GM18505 (cell line): ENCODE measurements around the gene C4orf46.
"Not testable (repeated sequence)": the region's sequence is repeated elsewhere in the genome, so short reads cannot be mapped to it uniquely, and the experiment has no call there.

Source experiments
- ATAC-seq: cut with Tn5 transposase; IDR thresholded peaks from one replicate; pipeline ENCODE4 v1.9.1; 2021; ENCODE audit not compliant: unreplicated experiment
- POLR2A ChIP-seq: IDR thresholded peaks from 4 replicates; pipeline ENCODE4 v1.6.1; 2011; ENCODE audit warnings: borderline replicate concordance; ENCODE audit not compliant: insufficient read depth, insufficient read length; ENCODE audit errors: extremely low read depth

C4orf46 gene

GRCh38 chr4:158669310-158669709, 2.4 kb downstream of the C4orf46 start:
- ATAC-seq: no peak
- TF ChIP-seq POLR2A: no peak

GRCh38 chr4:158667651-158668198, 4.0 kb downstream of the C4orf46 start:
- no peak for TF ChIP-seq POLR2A
- no peak for ATAC-seq

DNA sequence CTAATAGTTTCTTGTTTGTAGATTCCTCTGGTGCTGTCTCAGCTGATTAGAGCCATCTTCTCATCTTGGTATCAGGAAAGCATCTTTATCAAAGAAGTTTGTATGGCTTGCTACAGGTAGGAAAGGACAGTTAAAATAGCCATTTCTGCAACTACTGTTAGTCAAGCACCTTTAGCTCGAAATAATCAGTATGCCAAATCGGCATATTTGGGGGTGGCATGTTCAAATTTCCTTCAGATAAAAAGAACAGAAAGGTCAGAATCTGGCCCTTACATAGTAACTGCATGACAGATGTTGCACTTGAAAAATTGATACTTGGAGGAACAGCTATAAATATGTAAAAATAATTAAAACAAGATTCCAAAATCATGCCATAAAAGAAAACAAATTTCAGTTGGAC, 4.8 kb downstream of the C4orf46 start:
- no peak for ATAC-seq

GRCh38 chr4:158664806-158665205, 6.9 kb downstream of the C4orf46 start:
- TF ChIP-seq POLR2A: no peak
- no peak for ATAC-seq

More for the DNA sequence above, 4.8 kb downstream of the C4orf46 start:
- no peak for TF ChIP-seq POLR2A

GRCh38 chr4:158663707-158664625, 7.7 kb downstream of the C4orf46 start:
- ATAC-seq: not testable (repeated sequence)

DNA sequence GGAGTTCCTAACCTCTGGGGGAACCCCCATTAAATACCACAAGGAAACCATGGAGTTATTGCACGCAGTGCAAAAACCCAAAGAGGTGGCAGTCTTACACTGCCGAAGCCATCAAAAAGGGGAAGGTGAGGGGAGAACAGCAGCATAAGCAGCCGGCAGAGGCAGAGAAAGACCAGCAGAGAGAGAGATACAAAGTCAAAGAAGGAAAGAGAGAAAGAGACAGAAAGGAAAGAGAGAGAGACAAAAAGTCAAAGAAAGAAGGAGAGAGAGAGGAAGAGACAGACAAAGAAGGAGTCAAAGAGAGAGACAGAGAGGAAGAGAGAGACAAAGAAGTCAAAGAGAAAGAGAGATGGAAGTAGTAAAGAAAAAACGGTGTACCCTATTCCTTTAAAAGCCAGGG, 8.4 kb downstream of the C4orf46 start:
- ATAC-seq: not testable (repeated sequence)

GRCh38 chr4:158657291-158657690, 14.4 kb downstream of the C4orf46 start:
- ATAC-seq: no peak
- no peak for TF ChIP-seq POLR2A

DNA sequence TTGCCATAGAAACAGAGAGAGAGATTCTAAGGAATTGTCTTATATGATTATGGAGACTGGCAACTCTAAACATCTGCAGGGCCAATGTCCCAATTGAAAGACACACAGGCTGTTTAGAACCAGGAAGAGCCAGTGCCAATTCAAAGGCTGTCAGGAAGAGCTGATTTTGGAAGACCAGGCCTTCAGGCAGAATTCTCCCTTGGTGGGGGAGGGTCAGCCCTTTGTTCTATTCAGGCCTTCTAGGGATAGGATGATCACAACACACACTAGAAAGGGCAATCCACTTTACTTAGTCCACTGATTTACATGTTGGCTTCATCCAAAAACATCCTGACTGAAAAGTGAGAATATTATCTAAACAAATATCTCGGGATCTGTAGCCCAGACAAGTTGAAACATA, 15.2 kb downstream of the C4orf46 start:
- ATAC-seq: no peak
- no peak for TF ChIP-seq POLR2A

DNA sequence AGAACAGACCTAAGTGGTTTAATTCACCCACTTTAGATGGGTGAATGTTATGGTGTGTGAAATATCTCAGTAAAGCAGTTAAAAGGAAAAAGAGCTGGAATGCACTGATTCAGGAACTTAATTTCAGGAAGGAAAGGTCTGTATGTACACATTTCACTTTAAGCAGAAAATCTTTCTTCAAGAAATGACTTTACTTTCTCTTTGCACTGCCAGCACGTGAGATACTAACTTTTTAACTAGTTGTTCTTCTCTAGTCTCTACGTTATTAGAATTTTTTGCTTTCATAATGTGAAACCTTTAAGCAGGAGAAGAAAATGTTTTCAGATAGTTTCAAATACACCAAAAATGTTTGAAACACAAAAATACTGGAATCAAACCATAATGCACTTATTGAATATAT, 18.8 kb downstream of the C4orf46 start:
- no peak for ATAC-seq

DNA sequence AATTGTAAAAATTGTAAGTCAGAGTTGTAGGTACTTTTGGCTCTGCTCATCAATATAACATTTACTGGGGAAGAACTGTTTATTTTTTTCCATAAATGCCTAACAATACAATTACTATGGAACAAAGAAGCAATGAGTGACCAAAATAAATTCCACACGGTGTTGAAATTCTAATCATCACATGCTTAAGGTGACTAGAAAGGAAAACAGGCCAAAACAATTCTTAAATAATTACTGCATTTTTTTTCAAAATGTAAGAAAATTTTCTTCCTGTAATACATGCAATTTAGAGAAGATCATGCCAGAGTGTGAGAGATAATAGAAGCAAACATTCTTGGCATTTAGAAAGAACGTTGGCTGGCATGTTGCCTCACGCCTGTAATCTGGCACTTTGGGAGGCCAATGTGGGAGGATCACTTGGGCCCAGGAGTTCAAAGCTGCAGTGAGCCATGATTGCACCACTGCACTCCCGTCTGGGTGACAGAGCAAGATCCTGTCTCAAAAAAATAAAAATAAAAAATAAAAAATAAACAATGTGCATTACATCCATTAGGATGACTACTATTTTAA, 22.5 kb downstream of the C4orf46 start:
- ATAC-seq: no peak
- TF ChIP-seq POLR2A: no peak

More for the DNA sequence above, 18.8 kb downstream of the C4orf46 start:
- TF ChIP-seq POLR2A: no peak

DNA sequence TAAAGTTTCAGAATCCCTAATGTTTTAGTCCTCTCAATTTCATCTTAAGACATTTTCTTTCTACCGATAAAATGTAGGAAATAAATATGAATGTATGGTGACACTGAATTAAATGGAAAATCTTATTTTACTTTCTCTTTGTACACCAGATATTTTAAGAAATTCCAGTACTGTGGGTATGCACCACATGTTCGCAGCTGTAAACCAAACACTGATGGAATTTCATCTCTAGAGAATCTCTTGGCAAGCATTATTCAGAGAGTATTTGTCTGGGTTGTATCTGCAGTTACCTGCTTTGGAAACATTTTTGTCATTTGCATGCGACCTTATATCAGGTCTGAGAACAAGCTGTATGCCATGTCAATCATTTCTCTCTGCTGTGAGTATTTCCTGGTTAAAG, 26.9 kb downstream of the C4orf46 start:
- no peak for ATAC-seq
- no peak for TF ChIP-seq POLR2A

DNA sequence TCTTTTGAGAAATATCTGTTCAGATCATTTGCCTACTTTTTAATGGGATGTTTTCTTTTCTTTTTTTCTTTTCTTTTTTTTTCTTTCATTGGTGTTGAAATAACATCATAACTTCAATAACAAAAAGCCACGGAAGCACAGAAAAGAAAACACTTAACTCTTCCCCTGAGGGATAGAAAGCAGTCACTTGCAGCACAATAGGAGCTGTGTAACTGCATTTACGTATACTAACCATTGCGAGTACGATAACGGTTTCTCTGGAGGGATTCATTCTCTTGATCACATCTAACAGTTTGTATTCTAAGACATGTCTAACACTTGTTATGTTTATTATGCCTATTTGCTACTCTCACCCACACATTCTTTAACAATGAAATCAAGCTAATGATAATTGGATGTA, 27.3 kb downstream of the C4orf46 start:
- ATAC-seq: no peak
- no peak for TF ChIP-seq POLR2A

DNA sequence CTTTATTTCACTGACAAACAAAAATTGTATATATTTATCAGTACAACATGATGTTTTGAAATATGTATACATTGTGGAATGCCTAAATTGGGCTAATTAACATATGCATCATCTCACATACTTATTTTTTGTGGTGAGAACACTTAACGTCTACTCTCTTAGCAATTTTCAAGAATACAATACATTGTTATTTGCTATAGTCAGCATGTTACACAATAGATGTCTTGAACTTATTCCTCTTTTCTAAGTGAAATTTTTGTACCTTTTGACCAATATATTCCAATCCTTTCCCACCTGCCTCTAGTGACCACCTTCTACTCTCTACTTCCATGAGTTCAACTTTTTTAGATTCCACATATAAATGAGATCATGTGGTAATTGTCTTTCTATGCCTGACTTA, 35.1 kb downstream of the C4orf46 start:
- no peak for TF ChIP-seq POLR2A
- no peak for ATAC-seq

- no peak for TF ChIP-seq POLR2A
- ATAC-seq: no peak
Measured at GRCh38 chr4:158630893-158631292, 40.8 kb downstream of the C4orf46 start.
